ENCODE measurements around the gene BRCA1. TPM values are rescaled to one million over a fixed set of nuclear protein-coding genes. Genes with fewer than 3 reads are reported as not detected.
"Not testable (repeated sequence)": the region's sequence is repeated elsewhere in the genome, so short reads cannot be mapped to it uniquely, and the experiment has no call there.

Gene BRCA1
- total and polyA plus RNA-seq, 4 experiments from 2014 or later = 1.1 to 6.0 (median 3.0) TPM

- Histone ChIP-seq H3K4me1 (ENCODE audit: insufficient read depth, low read length) (peaks cover 2% of the 10 kb centered on the region), H3K36me3 (ENCODE audit: insufficient read depth, low read length) (peaks cover 23% of the 10 kb centered on the region), H3K27me3 (ENCODE audit: insufficient read depth, low read length) (no peaks in the 10 kb centered on the region), H3K9me3 (ENCODE audit: control insufficient read depth in 1 of 2, low read length in 2 of 2) (no peaks in the 10 kb centered on the region), H3K4me3 (ENCODE audit: low read length in 2 of 2) (no peak overlapping the region), H3K27ac (ENCODE audit: low read depth, low read length) (no peak overlapping the region)
- Mint-ChIP-seq H3K27ac (peak overlapping the region in 1 of 7 donors; percentile 59), H3K4me1 (peaks cover 7 to 28% (median 13%) of the 10 kb centered on the region in 4 donors), H3K9me3 (no peaks in the 10 kb centered on the region), H3K36me3 (peaks cover 6 to 42% of the 10 kb centered on the region in 2 donors), H3K27me3 (no peaks in the 10 kb centered on the region), H3K4me3 (no peak overlapping the region)
- intact Hi-C loops (cut with micrococcal nuclease) = no loop called here
- POLR2A ChIA-PET (ENCODE audit: partially characterized antibody) = interaction anchor here (1.1 to 2.6 kb wide), 2 partner anchors 9 to 11 kb away, joined by 4 to 11 read pairs; partner anchors contain the start of genes RND2 and VAT1
- CTCF ChIA-PET (ENCODE audit: partially characterized antibody) = no interaction called here
- no peak for DNase-seq
Observed at GRCh38 chr17:43013296-43013695, 111.9 kb downstream of the BRCA1 start.

DNA sequence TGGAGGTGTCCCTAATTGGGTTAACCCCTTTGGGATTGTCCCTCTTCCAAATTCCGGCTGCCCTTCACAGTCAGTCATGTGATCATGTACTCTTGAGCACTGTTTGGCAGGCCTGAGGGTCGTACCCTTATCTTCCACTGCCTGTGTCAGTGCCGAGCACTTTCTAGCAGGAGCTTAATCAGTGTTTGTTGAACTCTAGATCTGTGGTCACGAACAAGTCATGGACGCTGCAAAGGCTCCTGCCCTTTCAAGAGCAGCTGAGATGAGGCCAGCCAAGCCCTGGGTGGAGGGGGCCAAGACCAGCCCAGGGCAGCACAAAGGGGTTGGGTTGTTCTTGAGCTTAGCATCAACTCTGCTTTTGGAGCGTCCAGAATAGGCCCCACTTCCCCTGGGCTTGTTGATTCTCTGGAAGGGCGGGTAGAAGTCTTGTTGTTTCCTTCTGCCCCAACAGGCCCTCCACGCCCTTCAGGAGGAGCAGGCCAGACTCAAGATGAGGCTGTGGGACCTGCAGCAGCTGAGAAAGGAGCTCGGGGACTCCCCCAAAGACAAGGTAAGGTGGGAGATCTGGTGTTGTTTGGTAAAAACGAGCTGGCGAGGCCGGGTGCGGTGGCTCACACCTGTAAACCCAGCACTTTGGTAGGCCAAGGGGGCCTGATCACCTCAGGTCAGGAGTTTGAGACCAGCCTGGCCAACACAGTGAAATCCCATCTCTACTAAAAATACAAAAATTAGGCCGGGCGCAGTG, 113.3 kb downstream of the BRCA1 start:
- no peaks in the 10 kb centered on the region for H3K27me3 Mint-ChIP-seq
- ChIA-PET POLR2A (ENCODE audit: partially characterized antibody) (interaction anchor here (0.9 to 2.6 kb wide), 4 partner anchors 10 to 357 kb away, joined by 4 to 11 read pairs (median 6); partner anchors contain the start of genes RND2, RPL27 and VAT1), CTCF (ENCODE audit: partially characterized antibody) (interaction anchor here (0.5 to 1.3 kb wide), 4 partner anchors 10 to 1865 kb away, joined by 3 read pairs; no protein-coding TSS in a partner anchor)
- Histone ChIP-seq H3K27ac (ENCODE audit: low read depth, low read length) (no peak overlapping the region), H3K4me3 (ENCODE audit: low read length in 2 of 2) (no peak overlapping the region), H3K27me3 (ENCODE audit: insufficient read depth, low read length) (no peaks in the 10 kb centered on the region), H3K36me3 (ENCODE audit: insufficient read depth, low read length) (peaks cover 23% of the 10 kb centered on the region), H3K4me1 (ENCODE audit: insufficient read depth, low read length) (peaks cover 15% of the 10 kb centered on the region), H3K9me3 (ENCODE audit: control insufficient read depth in 1 of 2, low read length in 2 of 2) (no peaks in the 10 kb centered on the region)
- H3K9me3 Mint-ChIP-seq = no peaks in the 10 kb centered on the region
- intact Hi-C loops (cut with micrococcal nuclease) = no loop called here
- H3K27ac Mint-ChIP-seq = peak overlapping the region in 3 of 7 donors; percentile 5 to 72 (median 41)
- H3K36me3 Mint-ChIP-seq = peaks cover 6 to 42% of the 10 kb centered on the region in 2 donors
- DNase-seq = no peak
- H3K4me1 Mint-ChIP-seq = peaks cover 3 to 24% (median 14%) of the 10 kb centered on the region in 4 donors
- no peak overlapping the region for H3K4me3 Mint-ChIP-seq

DNA sequence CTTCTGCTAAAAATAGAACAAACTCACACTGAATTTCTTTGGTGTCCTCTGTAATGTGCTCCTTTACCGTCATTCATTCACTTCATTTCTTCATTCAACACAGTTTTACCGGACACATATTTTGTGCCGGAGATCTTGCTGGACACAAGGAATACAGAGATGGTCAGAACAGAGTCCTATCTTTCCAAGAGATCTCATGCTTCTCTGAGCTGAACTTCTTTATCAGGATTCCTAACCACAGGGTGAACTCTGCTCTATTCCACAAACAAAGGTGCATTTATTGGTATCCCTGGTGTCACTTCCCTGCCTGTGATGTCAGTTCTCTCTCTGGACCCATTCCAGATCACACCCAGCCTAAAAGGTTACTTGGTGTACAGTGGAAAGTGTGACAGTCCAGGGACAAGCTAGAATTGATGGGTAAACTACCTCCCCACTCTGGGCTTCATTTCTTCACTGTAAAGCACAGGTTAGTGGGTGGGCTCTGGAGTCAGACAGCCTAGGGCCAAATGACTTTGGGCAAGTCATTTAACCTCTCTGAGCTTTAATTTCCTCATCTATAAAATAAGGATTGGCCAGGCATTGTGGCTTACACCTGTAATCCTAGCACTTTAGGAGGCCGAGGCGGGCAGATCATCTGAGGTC, 114.4 kb downstream of the BRCA1 start:
- intact Hi-C loops (cut with micrococcal nuclease) = no loop called here
- POLR2A ChIA-PET (ENCODE audit: partially characterized antibody) = interaction anchor here (1.8 kb wide), 1 partner anchor 13 kb away, joined by 10 read pairs; the partner anchor contains the start of gene RPL27
- DNase-seq = no peak
- peak overlapping the region in 4 of 7 donors; percentile 13 to 66 (median 48) for H3K27ac Mint-ChIP-seq
- Histone ChIP-seq H3K36me3 (ENCODE audit: insufficient read depth, low read length) (peaks cover 23% of the 10 kb centered on the region), H3K9me3 (ENCODE audit: control insufficient read depth in 1 of 2, low read length in 2 of 2) (no peaks in the 10 kb centered on the region), H3K27me3 (ENCODE audit: insufficient read depth, low read length) (no peaks in the 10 kb centered on the region), H3K4me3 (ENCODE audit: low read length in 2 of 2) (no peak overlapping the region), H3K4me1 (ENCODE audit: insufficient read depth, low read length) (peaks cover 21% of the 10 kb centered on the region), H3K27ac (ENCODE audit: low read depth, low read length) (no peak overlapping the region)
- no peaks in the 10 kb centered on the region for H3K9me3 Mint-ChIP-seq
- peaks cover 6 to 45% of the 10 kb centered on the region in 2 donors for H3K36me3 Mint-ChIP-seq
- H3K4me3 Mint-ChIP-seq = no peak overlapping the region
- H3K27me3 Mint-ChIP-seq = no peaks in the 10 kb centered on the region
- H3K4me1 Mint-ChIP-seq = peaks cover 8 to 31% (median 20%) of the 10 kb centered on the region in 4 donors
- CTCF ChIA-PET (ENCODE audit: partially characterized antibody) = no interaction called here

DNA sequence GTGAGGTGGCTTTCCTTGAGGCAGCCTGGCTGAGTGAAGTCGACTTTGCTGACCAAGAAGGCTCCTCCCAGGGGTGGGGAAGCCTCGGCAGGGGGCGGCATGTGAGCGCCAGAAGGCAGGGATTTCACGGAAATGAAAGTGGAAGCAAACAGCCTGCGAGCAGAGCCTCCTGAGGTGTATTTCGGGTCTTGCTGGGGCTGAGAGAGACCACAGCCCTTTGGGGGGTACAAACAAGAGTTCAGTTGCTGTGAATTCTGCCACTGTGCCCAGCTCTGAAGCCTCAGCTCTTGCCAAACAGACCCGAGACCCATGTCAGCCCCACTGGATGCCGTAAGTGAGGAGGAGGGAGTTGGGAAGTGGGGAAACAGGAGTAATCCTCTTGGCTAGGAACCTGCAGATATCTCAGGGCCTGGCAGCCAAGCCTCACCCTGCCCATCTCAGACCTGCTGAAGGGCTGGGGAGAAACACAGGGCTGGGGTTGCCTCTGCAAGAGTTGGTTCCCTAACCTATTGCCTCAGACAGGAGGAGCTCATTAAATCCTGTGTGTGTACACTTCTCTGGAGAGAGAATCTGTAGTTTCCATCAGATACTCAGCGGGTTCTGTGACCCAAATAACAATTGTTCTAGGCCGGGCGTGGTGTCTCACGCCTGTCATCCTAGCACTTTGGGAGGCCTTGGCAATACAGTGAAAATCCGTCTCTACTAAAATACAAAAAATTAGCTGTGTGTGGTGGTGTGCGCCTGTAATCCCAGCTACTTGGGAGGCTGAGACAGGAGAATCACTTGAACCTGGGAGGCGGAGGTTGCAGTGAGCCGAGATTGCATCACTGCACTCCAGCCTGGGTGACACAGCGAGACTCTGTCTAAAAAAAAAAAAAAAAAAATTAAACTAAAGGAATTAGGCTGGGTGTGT, 118.3 kb downstream of the BRCA1 start, which contains the start of gene IFI35:
TSS of gene IFI35 (plus strand) at position 146 of the 913 bp plus-strand sequence. CDS start at position 310, 164 bp downstream.
- no peaks in the 10 kb centered on the region for H3K27me3 Mint-ChIP-seq
- peaks cover 8 to 26% (median 17%) of the 10 kb centered on the region in 4 donors for H3K4me1 Mint-ChIP-seq
- H3K4me3 Mint-ChIP-seq = peak within 1 kb of the TSS; percentile 100
- peaks cover 0 to 36% of the 10 kb centered on the region in 2 donors for H3K36me3 Mint-ChIP-seq
- Histone ChIP-seq H3K9me3 (ENCODE audit: control insufficient read depth in 1 of 2, low read length in 2 of 2) (no peaks in the 10 kb centered on the region), H3K27ac (ENCODE audit: low read depth, low read length) (peak within 1 kb of the TSS; percentile 90), H3K4me3 (ENCODE audit: low read length in 2 of 2) (peak within 1 kb of the TSS; percentile 94 to 95), H3K36me3 (ENCODE audit: insufficient read depth, low read length) (peaks cover 9% of the 10 kb centered on the region), H3K4me1 (ENCODE audit: insufficient read depth, low read length) (peaks cover 21% of the 10 kb centered on the region), H3K27me3 (ENCODE audit: insufficient read depth, low read length) (no peaks in the 10 kb centered on the region)
- peak; percentile 81 to 89 (median 83) for DNase-seq
- H3K27ac Mint-ChIP-seq = peak within 1 kb of the TSS; percentile 96 to 100 (median 99)
- POLR2A ChIA-PET (ENCODE audit: partially characterized antibody) = interaction anchor here (1.0 to 3.0 kb wide), 12 partner anchors 8 to 392 kb away, joined by 3 to 41 read pairs (median 8); partner anchors contain the start of genes ARL4D, BRCA1, NBR1 and RND2
- CTCF ChIA-PET (ENCODE audit: partially characterized antibody) = interaction anchor here (0.5 to 3.0 kb wide), 17 partner anchors 8 to 477 kb away, joined by 3 to 23 read pairs (median 4); partner anchors contain the start of genes DHX8, NBR1, RPL27 and TMEM106A
- H3K9me3 Mint-ChIP-seq = no peaks in the 10 kb centered on the region
- intact Hi-C loops (cut with micrococcal nuclease) = loop anchor here (1.0 kb wide), 3 partner anchors 205 to 332 kb away; no protein-coding TSS in a partner anchor

DNA sequence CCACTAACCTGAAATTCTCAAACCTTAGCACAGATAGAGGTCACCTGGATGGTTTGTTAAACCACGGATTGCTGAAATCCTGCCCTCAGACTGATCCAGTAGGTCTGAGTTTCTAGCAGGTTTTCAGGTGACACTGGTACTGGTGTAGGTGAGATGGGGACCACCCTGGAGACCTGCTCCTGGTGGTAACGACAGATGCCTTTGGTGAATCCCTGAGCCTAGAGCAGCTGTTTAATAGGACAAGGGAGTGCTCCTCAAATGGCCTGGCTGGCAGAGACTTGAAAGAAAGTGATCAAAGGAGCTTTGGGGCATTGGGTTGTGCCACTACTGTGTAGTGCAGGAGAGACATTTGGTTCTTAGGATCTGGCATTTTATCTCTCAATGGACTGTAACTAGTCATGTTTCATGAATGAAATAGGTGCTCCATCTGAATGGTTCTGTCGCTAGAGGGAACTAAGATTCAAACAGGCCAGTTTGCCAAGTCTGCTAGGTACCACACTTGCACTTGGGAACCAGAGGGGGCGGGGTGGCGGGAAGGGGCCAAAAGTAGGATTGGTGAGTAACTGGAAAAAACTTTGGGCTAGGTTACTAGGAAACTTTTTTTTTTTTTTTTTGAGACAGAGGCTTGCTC, 121.5 kb downstream of the BRCA1 start:
- Mint-ChIP-seq H3K4me3 (peak overlapping the region in 1 of 8 donors; percentile 29), H3K36me3 (peaks cover 12 to 51% of the 10 kb centered on the region in 2 donors), H3K27ac (peak overlapping the region in 5 of 7 donors; percentile 29 to 81 (median 42)), H3K27me3 (no peaks in the 10 kb centered on the region), H3K4me1 (peaks cover 15 to 28% (median 26%) of the 10 kb centered on the region in 4 donors), H3K9me3 (no peaks in the 10 kb centered on the region)
- no peaks in the 10 kb centered on the region for H3K27me3 ChIP-seq (ENCODE audit: insufficient read depth, low read length)
- CTCF ChIA-PET (ENCODE audit: partially characterized antibody) = interaction anchor here (0.7 kb wide), 1 partner anchor 364 kb away, joined by 3 read pairs; no protein-coding TSS in a partner anchor
- intact Hi-C loops (cut with micrococcal nuclease) = no loop called here
- no peak overlapping the region for H3K27ac ChIP-seq (ENCODE audit: low read depth, low read length)
- peaks cover 27% of the 10 kb centered on the region for H3K36me3 ChIP-seq (ENCODE audit: insufficient read depth, low read length)
- H3K4me1 ChIP-seq (ENCODE audit: insufficient read depth, low read length) = peaks cover 37% of the 10 kb centered on the region
- POLR2A ChIA-PET (ENCODE audit: partially characterized antibody) = interaction anchor here (1.5 kb wide), 1 partner anchor 21 kb away, joined by 4 read pairs; the partner anchor contains the start of gene RND2
- DNase-seq = no peak
- no peak overlapping the region for H3K4me3 ChIP-seq (ENCODE audit: low read length in 2 of 2)
- H3K9me3 ChIP-seq (ENCODE audit: control insufficient read depth in 1 of 2, low read length in 2 of 2) = no peaks in the 10 kb centered on the region

GRCh38 chr17:43000894-43001293, 124.3 kb downstream of the BRCA1 start:
- CTCF ChIA-PET (ENCODE audit: partially characterized antibody) = interaction anchor here (1.1 kb wide), 1 partner anchor 23 kb away, joined by 3 read pairs; no protein-coding TSS in a partner anchor
- H3K9me3 Mint-ChIP-seq; H3K4me3 Mint-ChIP-seq; H3K27me3 ChIP-seq (ENCODE audit: insufficient read depth, low read length); DNase-seq; H3K4me3 ChIP-seq (ENCODE audit: low read length in 2 of 2); POLR2A ChIA-PET (ENCODE audit: partially characterized antibody); H3K9me3 ChIP-seq (ENCODE audit: control insufficient read depth in 1 of 2, low read length in 2 of 2); H3K27ac ChIP-seq (ENCODE audit: low read depth, low read length); intact Hi-C loops (cut with micrococcal nuclease); H3K27me3 Mint-ChIP-seq: not testable (repeated sequence)
- Mint-ChIP-seq H3K27ac (peak overlapping the region in 2 of 7 donors; percentile 74 to 75), H3K4me1 (peaks cover 16 to 32% (median 24%) of the 10 kb centered on the region in 4 donors), H3K36me3 (peaks cover 12 to 52% of the 10 kb centered on the region in 2 donors)
- Histone ChIP-seq H3K36me3 (ENCODE audit: insufficient read depth, low read length) (peaks cover 27% of the 10 kb centered on the region), H3K4me1 (ENCODE audit: insufficient read depth, low read length) (peaks cover 22% of the 10 kb centered on the region)

All from CD4-positive, alpha-beta memory T cell (primary cell).